H4 (cell line): ENCODE measurements around the gene PRR14. TPM values are rescaled to one million over a fixed set of nuclear protein-coding genes. Genes with fewer than 3 reads are reported as not detected.

Experiments
- DNase-seq: peaks from one replicate; pipeline ENCODE4 v3.0.0-alpha.2; 2015; ENCODE audit warnings: low spot score
- total RNA-seq: library from RNA; depleted of rRNA; stranded (reverse); fragments of >200 nt; shearing (Covaris generic); gene quantifications from 2 replicates; pipeline ENCODE4 v1.2.3, GENCODE V29; 2014

Gene PRR14
- total RNA-seq, 1 experiment from 2014 or later: 5.2 TPM

- no peak for DNase-seq
Measured at GRCh38 chr16:30659507-30660423, 9.0 kb downstream of the PRR14 start.

- no peak for DNase-seq
Measured at GRCh38 chr16:30660424-30661261, 9.9 kb downstream of the PRR14 start.

DNA sequence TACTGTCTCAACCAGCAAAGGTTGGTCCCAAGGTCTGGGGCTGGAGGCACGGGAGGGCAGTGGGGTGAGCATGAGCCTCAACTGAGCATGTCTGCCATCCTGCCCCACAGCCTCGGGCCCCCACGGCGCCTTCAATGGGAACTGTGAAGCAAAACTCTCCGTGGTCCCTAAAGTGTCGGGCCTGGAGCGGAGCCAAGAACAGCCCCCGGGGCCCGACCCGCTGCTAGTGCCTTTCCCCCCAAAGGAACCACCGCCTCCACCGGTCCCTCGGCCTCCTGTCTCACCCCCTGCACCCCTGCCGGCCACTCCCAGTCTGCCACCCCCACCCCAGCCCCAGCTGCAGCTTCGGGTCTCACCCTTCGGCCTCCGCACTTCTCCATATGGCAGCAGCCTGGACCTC is 11.7 kb downstream of the PRR14 start:
- DNase-seq: no peak

DNA sequence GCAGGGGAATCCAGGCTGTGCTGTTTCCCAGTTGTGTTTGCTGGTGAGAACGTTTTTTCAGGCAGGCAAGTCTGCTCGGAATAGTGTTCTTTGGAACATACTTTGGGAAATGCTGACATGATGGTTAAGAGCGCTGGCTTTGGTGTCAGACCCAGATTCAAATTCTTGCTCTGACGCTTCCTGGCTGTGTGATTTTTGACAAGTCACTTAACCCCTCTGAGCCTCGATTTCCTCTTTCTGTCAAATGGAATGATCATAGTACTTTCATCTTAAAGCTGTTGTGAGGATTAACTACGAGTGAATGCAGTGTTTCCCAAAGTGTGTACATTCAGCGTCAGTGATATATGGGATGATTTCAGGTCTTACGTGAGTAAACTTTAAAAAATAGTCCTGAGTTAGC is 12.3 kb downstream of the PRR14 start:
- DNase-seq: no peak

- no peak for DNase-seq
Measured at GRCh38 chr16:30663820-30664219, 13.1 kb downstream of the PRR14 start.

DNA sequence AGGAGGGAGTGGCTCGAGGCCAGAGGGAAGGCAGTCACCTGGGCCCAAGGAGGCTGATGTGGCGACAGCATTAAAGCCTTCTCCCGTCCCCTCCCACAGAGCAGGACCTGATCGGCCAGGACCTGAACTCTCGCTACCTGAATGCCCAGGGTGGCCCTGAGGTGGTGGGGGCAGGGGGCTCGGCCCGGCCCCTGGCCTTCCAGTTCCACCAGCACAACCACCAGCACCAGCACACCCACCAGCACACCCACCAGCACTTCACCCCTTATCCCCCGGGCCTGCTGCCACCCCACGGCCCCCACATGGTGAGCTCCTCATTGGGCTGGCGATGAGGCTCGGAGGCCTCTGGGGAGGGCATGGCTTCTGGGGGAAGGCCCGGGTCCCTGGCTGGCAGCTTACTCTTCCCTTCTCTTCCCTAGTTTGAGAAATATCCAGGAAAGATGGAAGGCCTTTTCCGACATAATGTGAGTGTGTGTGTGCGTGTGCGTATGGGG is 13.9 kb downstream of the PRR14 start:
- DNase-seq: no peak

GRCh38 chr16:30665155-30665829 is 14.5 kb downstream of the PRR14 start:
- peak; percentile 4 for DNase-seq

DNA sequence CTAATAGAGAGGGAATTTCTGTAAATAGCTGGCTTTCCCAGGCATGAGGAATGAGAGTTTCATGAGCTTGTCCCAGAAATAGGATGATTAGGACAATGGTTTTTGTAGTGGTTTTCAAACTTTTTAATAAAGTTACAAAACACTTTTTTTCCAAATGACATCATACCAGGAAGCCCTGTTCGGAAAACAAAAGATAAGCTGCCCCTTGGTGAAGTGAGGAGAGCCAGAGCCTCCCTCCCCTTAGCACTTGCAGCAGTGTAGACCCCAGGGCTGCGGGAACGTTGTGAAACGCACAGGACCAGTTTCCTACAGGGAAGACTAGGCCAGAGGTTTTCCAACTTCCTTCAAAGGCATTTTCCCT is 15.1 kb downstream of the PRR14 start:
- DNase-seq: no peak

- no peak for DNase-seq
Measured at GRCh38 chr16:30666681-30667080, 15.9 kb downstream of the PRR14 start.

- DNase-seq: no peak
Measured at GRCh38 chr16:30667361-30667905, 16.7 kb downstream of the PRR14 start.

GRCh38 chr16:30668393-30668792 is 17.6 kb downstream of the PRR14 start:
- no peak for DNase-seq

DNA sequence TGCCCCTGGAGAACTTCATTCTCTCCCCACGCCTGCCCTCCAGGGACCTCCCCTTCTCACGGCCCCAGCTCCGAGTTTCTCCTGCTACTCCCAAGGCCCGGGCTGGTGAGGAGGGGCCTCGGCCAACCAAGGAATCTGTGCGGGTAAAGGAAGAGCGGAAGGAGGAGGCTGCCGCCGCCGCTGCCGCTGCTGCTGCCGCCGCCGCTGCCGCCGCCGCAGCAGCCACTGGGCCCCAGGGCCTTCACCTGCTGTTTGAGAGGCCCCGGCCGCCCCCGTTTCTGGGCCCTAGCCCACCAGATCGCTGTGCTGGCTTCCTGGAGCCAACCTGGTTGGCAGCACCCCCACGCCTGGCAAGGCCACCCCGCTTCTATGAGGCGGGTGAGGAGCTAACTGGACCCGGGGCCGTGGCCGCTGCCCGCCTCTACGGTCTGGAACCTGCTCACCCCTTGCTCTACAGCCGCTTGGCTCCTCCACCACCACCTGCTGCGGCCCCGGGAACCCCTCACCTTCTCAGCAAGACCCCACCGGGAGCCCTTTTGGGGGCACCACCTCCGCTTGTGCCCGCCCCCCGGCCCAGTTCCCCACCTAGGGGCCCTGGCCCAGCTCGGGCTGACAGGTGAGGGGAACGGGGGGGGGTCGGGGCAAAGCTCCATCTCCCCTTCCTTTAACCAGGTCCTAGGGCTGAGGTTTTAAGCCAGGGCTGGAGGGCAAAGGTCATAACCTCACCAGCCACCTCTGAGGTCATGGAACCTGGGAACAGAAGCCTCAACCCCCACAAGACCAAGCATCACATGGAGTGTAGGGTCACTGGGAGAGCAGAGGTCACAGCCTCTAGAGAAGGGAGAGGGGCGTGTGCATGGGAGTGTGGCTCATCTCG is 18.5 kb downstream of the PRR14 start:
- no peak for DNase-seq

DNA sequence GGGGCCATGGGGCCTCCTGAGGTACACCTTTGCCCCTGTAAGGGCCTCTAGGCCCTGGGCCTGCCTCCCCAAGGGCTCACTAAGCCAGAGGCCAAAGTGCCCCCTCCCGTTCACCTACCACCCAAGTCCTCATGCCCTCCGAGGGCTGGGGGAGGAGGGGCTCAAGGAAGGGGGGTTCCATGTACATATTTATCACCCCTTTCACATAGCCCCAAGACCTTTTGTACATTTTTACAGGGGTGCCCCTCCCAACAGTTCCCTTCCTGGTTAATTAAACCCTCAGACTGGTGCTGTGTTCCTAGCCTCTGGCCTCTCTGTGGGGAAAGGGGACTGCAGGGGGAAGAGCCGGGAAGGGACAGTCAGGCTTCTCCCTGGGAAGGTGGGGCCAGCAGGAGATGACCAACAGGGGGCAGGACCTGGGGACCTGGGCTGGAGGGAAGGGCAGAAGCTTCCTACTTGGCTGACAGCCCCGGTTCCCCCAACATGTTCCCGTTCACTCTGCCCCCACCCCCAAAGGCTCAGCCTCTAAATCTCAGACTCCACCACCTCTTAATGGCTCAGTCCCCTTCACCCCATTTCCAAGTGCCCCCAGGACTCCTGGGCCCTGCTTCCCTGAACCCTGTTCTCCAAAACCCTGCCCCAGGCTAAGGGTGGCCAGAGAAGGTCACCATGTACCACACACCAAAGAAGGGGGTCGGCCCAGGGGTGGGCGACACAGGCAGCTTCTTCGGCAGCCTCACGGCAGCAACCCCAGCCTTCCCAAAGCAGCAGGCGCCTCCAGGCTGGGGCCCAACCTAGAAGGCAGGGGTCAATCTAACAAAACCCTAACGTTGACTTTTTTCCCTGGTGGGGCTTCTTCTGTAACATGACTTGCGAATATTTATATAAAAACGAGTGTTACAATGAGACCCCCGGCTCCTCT is 19.4 kb downstream of the PRR14 start:
- peak; percentile 2 for DNase-seq

DNA sequence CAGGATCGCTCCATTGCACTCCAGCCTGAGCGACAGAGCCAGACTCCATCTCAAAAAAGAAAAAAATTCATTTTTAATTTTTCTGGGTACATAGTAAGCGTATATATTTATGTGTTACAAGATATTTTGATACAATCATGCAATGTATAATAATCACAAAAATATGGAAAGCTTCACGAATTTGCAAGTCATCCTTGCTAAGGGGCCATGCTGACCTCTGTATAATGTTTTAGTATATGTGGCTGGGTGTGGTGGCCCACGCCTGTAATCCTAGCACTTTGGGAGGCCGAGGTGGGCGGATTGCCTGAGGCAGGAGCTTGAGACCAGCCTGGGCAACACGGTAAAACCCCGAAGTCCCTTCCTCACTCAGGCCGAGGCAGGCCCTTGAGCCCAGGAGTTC is 24.4 kb downstream of the PRR14 start:
- DNase-seq: no peak

DNA sequence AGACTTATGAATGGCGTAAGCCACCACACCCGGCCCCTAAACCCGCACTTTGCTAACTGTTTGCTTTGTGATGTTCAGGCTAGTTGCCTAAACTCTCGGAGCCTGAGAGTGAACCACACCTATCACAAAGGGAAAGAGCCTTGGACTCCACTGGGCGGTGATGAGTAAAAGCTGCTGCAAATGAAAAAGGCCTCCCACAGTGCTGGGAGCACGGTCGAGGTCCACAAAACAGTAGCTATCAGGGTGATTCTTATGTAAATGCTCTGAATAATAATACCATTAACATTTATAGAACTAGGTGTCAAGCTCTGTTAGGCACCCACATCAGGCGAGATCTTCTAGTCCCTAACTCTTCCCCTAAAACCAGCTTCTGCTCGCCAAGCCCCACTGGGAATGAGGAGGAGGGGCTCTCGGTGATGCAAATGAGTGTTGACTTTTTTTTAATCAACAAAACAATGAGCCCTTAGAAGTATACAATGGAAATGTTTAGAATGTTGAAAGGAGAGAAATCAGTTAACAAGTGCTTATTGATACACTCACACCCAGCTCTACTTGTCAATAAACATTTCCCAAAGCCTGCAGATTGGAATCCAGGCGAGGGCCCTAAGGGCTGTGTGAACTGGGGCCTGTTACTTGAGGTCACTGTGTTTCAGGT is 27.3 kb downstream of the PRR14 start:
- no peak for DNase-seq

GRCh38 chr16:30678586-30678970 is 27.8 kb downstream of the PRR14 start:
- DNase-seq: no peak

- DNase-seq: no peak
Measured at GRCh38 chr16:30680326-30680725, 29.6 kb downstream of the PRR14 start.

GRCh38 chr16:30688701-30689100 is 37.9 kb downstream of the PRR14 start:
- DNase-seq: no peak

DNA sequence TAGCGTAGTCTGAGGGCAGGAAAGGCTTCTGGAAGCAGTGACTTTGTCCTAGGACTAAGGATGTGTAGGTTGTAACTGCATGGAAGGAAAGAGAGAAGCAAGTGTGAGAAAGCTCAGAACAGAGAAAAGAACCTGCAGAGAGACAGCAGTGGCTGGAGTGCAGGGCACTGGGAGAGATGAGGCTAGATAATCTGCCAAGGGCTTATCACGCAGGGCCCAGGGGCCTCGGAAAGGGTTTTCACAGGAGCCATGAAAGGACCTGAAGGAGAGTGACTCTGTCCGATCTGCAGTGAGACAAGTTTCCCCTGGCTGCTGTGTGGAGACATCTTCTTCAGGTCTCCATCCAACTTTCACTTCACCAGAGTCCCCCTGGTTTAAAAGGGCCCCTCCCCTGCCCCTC is 41.1 kb downstream of the PRR14 start:
- no peak for DNase-seq
